Gastroesophageal sphincter (tissue), 4 donors: ENCODE measurements around the gene NFKBIE. TPM values are rescaled to one million over a fixed set of nuclear protein-coding genes. Genes with fewer than 3 reads are reported as not detected.

Experiments used
- ATAC-seq: fragments of 150-250 bp; one replicate; pipeline ENCODE4 v1.9.1; 2016; ENCODE audit warnings: mild to moderate bottlenecking, moderate library complexity
- H3K27ac ChIP-seq, 4 donors: fragments of 200-600 bp; sonication (generic) in 3 of 4; 1 replicate in 3 of 4; 2 replicates in 1 of 4; pipeline ENCODE4 v1.5.1; 2016 to 2019
- H3K27me3 ChIP-seq: fragments of 200-600 bp; sonication (generic); one replicate; pipeline ENCODE4 v1.5.1; 2019
- H3K36me3 ChIP-seq, 2 donors: fragments of 200-600 bp; sonication (generic); one replicate each; pipeline ENCODE4 v1.5.1; 2019; ENCODE audit warnings: control low read depth in 1 of 2
- H3K4me1 ChIP-seq, 3 donors: fragments of 200-600 bp; sonication (generic); 1 replicate in 2 of 3; 2 replicates in 1 of 3; pipeline ENCODE4 v1.5.1; 2016 to 2019; ENCODE audit warnings: control low read depth in 2 of 3
- H3K4me3 ChIP-seq, 2 donors: fragments of 200-600 bp; sonication (generic); one replicate each; pipeline ENCODE4 v1.5.1; 2019; ENCODE audit warnings: mild to moderate bottlenecking in 1 of 2, moderate library complexity in 1 of 2
- H3K9me3 ChIP-seq, 3 donors: fragments of 200-600 bp; sonication (generic); one replicate each; pipeline ENCODE4 v1.5.1; 2017 to 2019; ENCODE audit warnings: control low read depth in 2 of 3
- EP300 ChIP-seq: sonication (generic); formaldehyde crosslinking; IDR thresholded peaks from one replicate; pipeline ENCODE4 v1.6.1; 2017; ENCODE audit warnings: antibody characterized with exemption, mild to moderate bottlenecking
- POLR2A ChIP-seq, 2 donors: fragments of 450-650 bp; IDR thresholded peaks; one replicate each; pipeline ENCODE4 v1.6.1; 2017; ENCODE audit warnings: antibody characterized with exemption in 2 of 2, mild to moderate bottlenecking in 2 of 2, moderate library complexity in 1 of 2
- POLR2AphosphoS5 ChIP-seq: sonication (generic); formaldehyde crosslinking; IDR thresholded peaks from one replicate; pipeline ENCODE4 v1.6.1; 2017; ENCODE audit warnings: antibody characterized with exemption
- WGBS, 2 donors: methylation state at CpG; one replicate each; pipeline ENCODE4 v1.1.5; 2018; ENCODE audit warnings: low coverage in 1 of 2; 5-methylcytosine and 5-hydroxymethylcytosine counted together
- total RNA-seq, 4 donors: library from RNA; depleted of rRNA; stranded (reverse); fragments of >200 nt; gene quantifications; one replicate each; pipeline ENCODE4 v1.1.0, GENCODE V29; 2016
- TF ChIP-seq, protein P1 (sequence below), 4 experiments: fragments of 200-600 bp in 2 of 4; fragments of 450-650 bp in 2 of 4; sonication (generic) in 1 of 4; IDR thresholded peaks; one replicate each; pipeline ENCODE4 v1.5.1; 2017 to 2019; ENCODE audit warnings: antibody characterized with exemption in 4 of 4, mild to moderate bottlenecking in 2 of 4, moderate library complexity in 2 of 4

NFKBIE gene
- total RNA-seq, 4 donors from 2014 or later: 4.2 to 13.4 (median 5.7) TPM

GRCh38 chr6:44291841-44292240, 26.5 kb upstream of the NFKBIE start:
- ATAC-seq: no peak
- H3K27ac ChIP-seq: no peak overlapping the region
- peaks cover 100% of the 10 kb centered on the region for H3K27me3 ChIP-seq
- H3K4me3 ChIP-seq: no peak overlapping the region
- no peak for TF ChIP-seq POLR2A (IDR thresholded peaks at IDR 0.05)
- no peak for TF ChIP-seq EP300
- TF ChIP-seq, protein P1, sequence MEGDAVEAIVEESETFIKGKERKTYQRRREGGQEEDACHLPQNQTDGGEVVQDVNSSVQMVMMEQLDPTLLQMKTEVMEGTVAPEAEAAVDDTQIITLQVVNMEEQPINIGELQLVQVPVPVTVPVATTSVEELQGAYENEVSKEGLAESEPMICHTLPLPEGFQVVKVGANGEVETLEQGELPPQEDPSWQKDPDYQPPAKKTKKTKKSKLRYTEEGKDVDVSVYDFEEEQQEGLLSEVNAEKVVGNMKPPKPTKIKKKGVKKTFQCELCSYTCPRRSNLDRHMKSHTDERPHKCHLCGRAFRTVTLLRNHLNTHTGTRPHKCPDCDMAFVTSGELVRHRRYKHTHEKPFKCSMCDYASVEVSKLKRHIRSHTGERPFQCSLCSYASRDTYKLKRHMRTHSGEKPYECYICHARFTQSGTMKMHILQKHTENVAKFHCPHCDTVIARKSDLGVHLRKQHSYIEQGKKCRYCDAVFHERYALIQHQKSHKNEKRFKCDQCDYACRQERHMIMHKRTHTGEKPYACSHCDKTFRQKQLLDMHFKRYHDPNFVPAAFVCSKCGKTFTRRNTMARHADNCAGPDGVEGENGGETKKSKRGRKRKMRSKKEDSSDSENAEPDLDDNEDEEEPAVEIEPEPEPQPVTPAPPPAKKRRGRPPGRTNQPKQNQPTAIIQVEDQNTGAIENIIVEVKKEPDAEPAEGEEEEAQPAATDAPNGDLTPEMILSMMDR (IDR thresholded peaks at IDR 0.05): no peak
- TF ChIP-seq POLR2AphosphoS5: no peak
- no peaks in the 10 kb centered on the region for H3K36me3 ChIP-seq
- peaks cover 0 to 2% (median 0%) of the 10 kb centered on the region in 3 donors for H3K4me1 ChIP-seq
- WGBS, 2 donors: 38% methylated on average over 2 of the region's 4 CpGs; no CpG with 5 or more reads in 1 of the 2 donors
- no peaks in the 10 kb centered on the region for H3K9me3 ChIP-seq

DNA sequence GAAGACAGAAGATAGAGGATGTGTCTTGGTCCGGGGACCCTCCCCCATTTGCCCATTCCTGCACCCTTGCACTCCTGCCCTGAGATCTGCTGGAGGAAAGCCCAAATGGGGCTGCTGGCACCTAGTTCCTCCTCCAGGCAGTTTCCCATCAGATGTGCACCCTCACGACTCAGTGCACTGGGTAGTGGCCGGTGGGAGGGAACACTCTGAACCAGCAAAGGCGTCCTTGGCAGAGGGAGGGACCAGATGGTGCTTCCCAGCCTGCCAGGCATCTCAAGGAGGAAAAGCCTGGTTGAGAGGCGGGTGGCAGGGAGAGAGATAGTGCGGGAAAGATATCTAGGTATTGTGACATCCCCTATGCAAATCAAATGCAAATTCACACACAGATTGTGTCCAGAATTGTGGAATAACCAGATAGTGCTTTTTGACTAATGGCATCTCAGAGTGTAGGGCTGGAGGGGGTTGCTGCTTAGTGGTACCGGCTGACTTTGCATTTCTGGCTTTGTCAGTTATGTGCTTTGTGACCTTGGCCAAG, 24.4 kb upstream of the NFKBIE start:
- peaks cover 100% of the 10 kb centered on the region for H3K27me3 ChIP-seq
- no peaks in the 10 kb centered on the region for H3K36me3 ChIP-seq
- TF ChIP-seq POLR2AphosphoS5: no peak
- no peak for TF ChIP-seq POLR2A (IDR thresholded peaks at IDR 0.05)
- no peak for TF ChIP-seq EP300
- TF ChIP-seq, protein P1 (IDR thresholded peaks at IDR 0.05): no peak
- H3K9me3 ChIP-seq: no peaks in the 10 kb centered on the region
- no peak for ATAC-seq
- no peaks in the 10 kb centered on the region for H3K4me1 ChIP-seq
- 62 to 65% methylated on average over 2 to 4 of the region's 7 CpGs for WGBS, 2 donors
- no peak overlapping the region for H3K27ac ChIP-seq
- H3K4me3 ChIP-seq: no peak overlapping the region

DNA sequence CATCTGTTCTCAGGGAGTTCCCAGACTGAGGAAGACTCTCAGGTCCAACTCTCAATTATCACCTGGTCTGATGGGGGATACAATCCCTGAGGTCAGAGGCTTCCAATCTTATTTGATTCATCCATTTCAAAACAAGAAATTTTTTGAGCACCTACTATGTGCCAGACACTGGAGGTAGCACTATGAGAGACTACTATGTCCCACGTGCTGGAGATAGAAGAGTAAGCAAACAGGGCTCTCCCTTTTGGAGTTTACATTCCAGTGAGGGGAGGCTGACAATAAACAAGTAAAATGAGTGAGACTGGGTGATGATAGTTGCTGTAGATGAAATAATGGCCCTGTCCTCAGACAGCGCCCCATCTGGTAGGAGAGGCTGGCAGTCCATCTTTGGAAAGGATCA, 21.4 kb upstream of the NFKBIE start:
- Histone ChIP-seq H3K27me3 (peaks cover 89% of the 10 kb centered on the region), H3K36me3 (no peaks in the 10 kb centered on the region), H3K4me3 (no peak overlapping the region), H3K9me3 (no peaks in the 10 kb centered on the region), H3K4me1 (no peaks in the 10 kb centered on the region), H3K27ac (no peak overlapping the region)
- no peak for ATAC-seq
- 40 to 50% methylated on average over 1 to 2 of the region's 2 CpGs for WGBS, 2 donors
- no peak for TF ChIP-seq POLR2A (IDR thresholded peaks at IDR 0.05)
- TF ChIP-seq, protein P1 (IDR thresholded peaks at IDR 0.05): no peak
- no peak for TF ChIP-seq EP300
- TF ChIP-seq POLR2AphosphoS5: no peak

DNA sequence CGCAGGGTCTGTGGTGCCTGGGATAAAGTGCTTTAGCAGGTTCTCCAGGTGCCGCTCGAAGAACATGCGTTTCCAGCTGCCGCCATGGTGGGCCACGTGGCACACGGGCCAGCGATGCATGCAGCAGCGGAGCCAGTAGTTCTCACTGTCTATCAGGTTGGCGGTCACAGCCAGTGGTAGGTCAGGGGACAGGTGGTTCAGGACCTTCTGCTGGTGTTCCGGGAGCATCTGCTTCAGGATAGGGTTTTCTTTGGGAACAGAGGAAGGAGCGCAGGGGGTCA, 20.9 kb upstream of the NFKBIE start:
- 89% methylated on average over 5 of the region's 12 CpGs; no CpG with 5 or more reads in 1 of the 2 donors for WGBS, 2 donors
- Histone ChIP-seq H3K4me3 (no peak overlapping the region), H3K27me3 (peaks cover 83% of the 10 kb centered on the region)

More for the DNA sequence above, 20.9 kb upstream of the NFKBIE start:
- Histone ChIP-seq H3K36me3 (no peaks in the 10 kb centered on the region), H3K4me1 (no peaks in the 10 kb centered on the region), H3K27ac (no peak overlapping the region), H3K9me3 (no peaks in the 10 kb centered on the region)
- ATAC-seq: no peak
- no peak for TF ChIP-seq EP300
- TF ChIP-seq, protein P1 (IDR thresholded peaks at IDR 0.05): no peak
- TF ChIP-seq POLR2AphosphoS5: no peak
